ENCODE measurements around the gene RNF44.

GRCh38 chr5:176530393-176530982, 6.7 kb downstream of the RNF44 start:
- TF ChIP-seq REST (IDR thresholded peaks at IDR 0.05; ENCODE audit: insufficient read depth in 1 of 2, low read depth in 2 of 2, low read length in 1 of 2) (no peak), POLR2AphosphoS5 (IDR thresholded peaks at IDR 0.05; ENCODE audit: low read depth, low read length) (no peak), CTCF (IDR thresholded peaks at IDR 0.05) (no peak)
